H1 (cell line): ENCODE measurements around the gene FOXE1. TPM values are rescaled to one million over a fixed set of nuclear protein-coding genes. Genes with fewer than 3 reads are reported as not detected.

ENCODE experiments used
- CTCF ChIA-PET: fragments of 300-600 bp; sonication (Branson Sonifier 250); formaldehyde crosslinking; loops from one replicate; lab custom pipeline; 2021; ENCODE audit not compliant: partially characterized antibody; lab: Charles Lee
- POLR2A ChIA-PET: fragments of 300-600 bp; sonication (Branson Sonifier 250); formaldehyde crosslinking; loops from one replicate; lab custom pipeline; 2021; ENCODE audit warnings: inconsistent platforms; ENCODE audit not compliant: partially characterized antibody; lab: Charles Lee
- DNase-seq, 2 experiments: peaks; one replicate each; pipeline versions ENCODE4 v3.0.0 to v3.0.0-alpha.2; 2010 to 2022; ENCODE audit warnings: low spot score in 2 of 2, low read depth in 1 of 2, mixed read lengths in 1 of 2
- FAIRE-seq: peaks from 2 replicates; lab custom pipeline; 2011; peaks lifted over from hg19 to GRCh38; lab: Jason Lieb, UNC
- H2AFZ ChIP-seq: 2 replicates; pipeline ENCODE4 v1.8.1; 2012; ENCODE audit warnings: low read length, inconsistent platforms
- H2AK5ac ChIP-seq: 2 replicates; pipeline ENCODE4 v1.6.1; 2013; ENCODE audit warnings: low read depth, low read length
- H2BK120ac ChIP-seq: replicated peaks from 2 replicates; pipeline ENCODE3; 2013; ENCODE audit warnings: low read depth, low read length, inconsistent platforms
- H2BK12ac ChIP-seq: 2 replicates; pipeline ENCODE4 v1.6.1; 2013; ENCODE audit warnings: low read depth, low read length
- H2BK15ac ChIP-seq: 2 replicates; pipeline ENCODE4 v1.6.1; 2013; ENCODE audit warnings: low read length
- H2BK20ac ChIP-seq: 2 replicates; pipeline ENCODE4 v1.6.1; 2013; ENCODE audit warnings: low read length
- H2BK5ac ChIP-seq: 2 replicates; pipeline ENCODE4 v1.6.1; 2013; ENCODE audit warnings: low read depth, low read length
- H3K14ac ChIP-seq: 2 replicates; pipeline ENCODE4 v1.6.1; 2013; ENCODE audit warnings: inconsistent platforms; ENCODE audit not compliant: insufficient read length
- H3K18ac ChIP-seq: 2 replicates; pipeline ENCODE4 v1.6.1; 2013; ENCODE audit warnings: low read length; ENCODE audit errors: extremely low read depth
- H3K23ac ChIP-seq: 2 replicates; pipeline ENCODE4 v1.6.1; 2013; ENCODE audit warnings: inconsistent platforms; ENCODE audit not compliant: insufficient read length
- H3K23me2 ChIP-seq: 2 replicates; pipeline ENCODE4 v1.6.1; 2013; ENCODE audit warnings: low read depth, low read length
- H3K27ac ChIP-seq: 2 replicates; pipeline ENCODE4 v1.6.1; 2011; ENCODE audit warnings: low read depth, low read length, inconsistent platforms
- H3K27me3 ChIP-seq, 4 experiments: replicated peaks in 1 of 4; 1 replicate in 1 of 4; 2 replicates in 3 of 4; pipeline versions ENCODE4 v1.6.1 to v1.8.1; 2011 to 2013; ENCODE audit warnings: low read length in 3 of 4, mild to moderate bottlenecking in 3 of 4, inconsistent platforms in 2 of 4, mixed read lengths in 2 of 4, moderate library complexity in 1 of 4; ENCODE audit not compliant: control insufficient read depth in 3 of 4, insufficient read depth in 3 of 4; ENCODE audit errors: extremely low read depth in 1 of 4
- H3K36me3 ChIP-seq, 4 experiments: 2 replicates each; pipeline versions ENCODE4 v1.6.1 to v1.8.1; 2011 to 2013; ENCODE audit warnings: mild to moderate bottlenecking in 4 of 4, low read length in 3 of 4, moderate library complexity in 2 of 4, control low read depth in 1 of 4, inconsistent platforms in 1 of 4; ENCODE audit not compliant: insufficient read depth in 4 of 4, control insufficient read depth in 2 of 4
- H3K4ac ChIP-seq: replicated peaks from 2 replicates; pipeline ENCODE3; 2013; ENCODE audit warnings: low read length, low read depth, mixed read lengths, inconsistent platforms; ENCODE audit not compliant: insufficient read length
- H3K4me1 ChIP-seq, 4 experiments: replicated peaks in 1 of 4; 1 replicate in 1 of 4; 2 replicates in 3 of 4; pipeline versions ENCODE4 v1.6.1 to v1.8.1; 2011 to 2013; ENCODE audit warnings: low read length in 3 of 4, inconsistent platforms in 2 of 4, mixed read lengths in 1 of 4; ENCODE audit not compliant: insufficient read depth in 4 of 4, control insufficient read depth in 3 of 4
- H3K4me2 ChIP-seq, 2 experiments: 2 replicates each; pipeline versions ENCODE4 v1.6.1 to v1.8.1; 2011 to 2013; ENCODE audit warnings: low read depth in 2 of 2, low read length in 2 of 2, control low read depth in 1 of 2, inconsistent platforms in 1 of 2, mild to moderate bottlenecking in 1 of 2; ENCODE audit not compliant: insufficient read depth in 1 of 2
- H3K4me3 ChIP-seq, 4 experiments: fragments of 200-600, 300-600 bp in 1 of 4; sonication (generic), shearing (Covaris generic), sonication (Bioruptor Twin) in 1 of 4; 2 replicates each; pipeline versions ENCODE4 v1.5.1 to v1.8.1; 2011 to 2016; ENCODE audit warnings: low read length in 4 of 4, low read depth in 3 of 4, control low read depth in 2 of 4, inconsistent platforms in 2 of 4, mild to moderate bottlenecking in 2 of 4, mixed read lengths in 1 of 4, moderate library complexity in 1 of 4; ENCODE audit not compliant: insufficient read depth in 2 of 4; ENCODE audit errors: extremely low read depth in 1 of 4
- H3K56ac ChIP-seq: replicated peaks from 2 replicates; pipeline ENCODE3; 2013; ENCODE audit warnings: low read depth, mild to moderate bottlenecking, mixed read lengths, low read length, inconsistent platforms; ENCODE audit not compliant: insufficient read length
- H3K79me1 ChIP-seq: 2 replicates; pipeline ENCODE4 v1.6.1; 2013; ENCODE audit warnings: low read depth, low read length, control low read depth
- H3K79me2 ChIP-seq, 2 experiments: 2 replicates each; pipeline versions ENCODE4 v1.6.1 to v1.8.1; 2012 to 2013; ENCODE audit warnings: low read length in 2 of 2, mild to moderate bottlenecking in 2 of 2, inconsistent platforms in 1 of 2; ENCODE audit not compliant: insufficient read depth in 2 of 2, control insufficient read depth in 1 of 2
- H3K9ac ChIP-seq, 4 experiments: replicated peaks in 1 of 4; 1 replicate in 1 of 4; 2 replicates in 3 of 4; pipeline versions ENCODE4 v1.6.1 to v1.8.1; 2011 to 2013; ENCODE audit warnings: low read depth in 3 of 4, low read length in 3 of 4, control low read depth in 2 of 4, mild to moderate bottlenecking in 2 of 4, moderate library complexity in 2 of 4, inconsistent platforms in 1 of 4; ENCODE audit errors: extremely low read depth in 1 of 4
- H3K9me3 ChIP-seq, 2 experiments: 2 replicates each; pipeline versions ENCODE4 v1.6.1 to v1.8.1; 2012 to 2013; ENCODE audit warnings: mild to moderate bottlenecking in 2 of 2, moderate library complexity in 2 of 2, control low read depth in 1 of 2, inconsistent platforms in 1 of 2, low read depth in 1 of 2, low read length in 1 of 2, mixed read lengths in 1 of 2; ENCODE audit not compliant: insufficient read depth in 2 of 2
- H4K20me1 ChIP-seq, 2 experiments: replicated peaks in 1 of 2; 2 replicates each; pipeline versions ENCODE3 to v1.8.1; 2011 to 2013; ENCODE audit warnings: inconsistent platforms in 2 of 2, low read length in 2 of 2, mild to moderate bottlenecking in 1 of 2; ENCODE audit not compliant: insufficient read depth in 2 of 2, control insufficient read depth in 1 of 2
- H4K5ac ChIP-seq: 2 replicates; pipeline ENCODE4 v1.6.1; 2013; ENCODE audit warnings: low read length, low read depth, mixed read lengths, inconsistent platforms; ENCODE audit not compliant: insufficient read length
- H4K8ac ChIP-seq: 2 replicates; pipeline ENCODE4 v1.8.0; 2013; ENCODE audit warnings: mild to moderate bottlenecking, moderate library complexity, low read length, inconsistent platforms; ENCODE audit not compliant: insufficient read depth; ENCODE audit errors: extremely low read depth
- H4K91ac ChIP-seq: replicated peaks from 2 replicates; pipeline ENCODE3; 2013; ENCODE audit warnings: low read length, mixed read lengths, inconsistent platforms; ENCODE audit not compliant: insufficient read length
- RAD21 ChIP-seq, 2 experiments: IDR thresholded peaks in 1 of 2; conservative IDR thresholded peaks in 1 of 2; 2 replicates each; pipeline ENCODE4 v1.6.1; 2011; ENCODE audit warnings: low read depth in 2 of 2, low read length in 2 of 2, improper control_type of control experiment in 1 of 2, inconsistent platforms in 1 of 2, mild to moderate bottlenecking in 1 of 2, moderate library complexity in 1 of 2
- TCF12 ChIP-seq: IDR thresholded peaks from 2 replicates; pipeline ENCODE4 v1.6.1; 2011; ENCODE audit warnings: low read depth, mild to moderate bottlenecking, low read length
- YY1 ChIP-seq: IDR thresholded peaks from 2 replicates; pipeline ENCODE4 v1.6.1; 2011; ENCODE audit warnings: low read depth, mild to moderate bottlenecking, low read length
- WGBS, 2 experiments: shearing (Covaris generic) in 1 of 2; methylation state at CpG; one replicate each; pipeline versions ENCODE4 v1.1.6 to v1.1.7; 2013 to 2015; ENCODE audit warnings: low lambda C conversion rate in 2 of 2, mixed read lengths in 2 of 2, inconsistent platforms in 1 of 2, low coverage in 1 of 2, missing lambda C conversion rate in 1 of 2; ENCODE audit not compliant: insufficient replicate concordance in 2 of 2, insufficient coverage in 1 of 2, insufficient read length in 1 of 2; ENCODE audit errors: extremely low coverage in 1 of 2, missing lambda C conversion rate in 1 of 2; 5-methylcytosine and 5-hydroxymethylcytosine counted together
- polyA plus RNA-seq, 7 experiments: library from polyadenylated mRNA; depleted of rRNA in 3 of 7; stranded (reverse) in 5 of 7; unstranded in 2 of 7; fragments of >200 nt in 5 of 7; fragments of 200-250 nt in 2 of 7; gene quantifications; 1 replicate in 5 of 7; 2 replicates in 1 of 7; 4 replicates in 1 of 7; pipeline versions ENCODE4 v1.2.1 to v1.2.3, GENCODE V29; 2011 to 2013; ENCODE audit warnings: missing spikeins in 2 of 7, mixed read lengths in 2 of 7
- total RNA-seq: library from RNA; stranded (reverse); fragmentation: NEBNext Ultra II Directional; extraction: Animal tissue kit (Norgen Biotek cat#: 25700); gene quantifications from 2 replicates; pipeline ENCODE4 v1.2.1, GENCODE V29; 2021
- TF ChIP-seq, protein P1 (sequence below), 3 experiments: IDR thresholded peaks; 1 replicate in 2 of 3; 2 replicates in 1 of 3; pipeline versions ENCODE4 v1.5.1 to v1.6.1; 2011; ENCODE audit warnings: low read length in 3 of 3, mild to moderate bottlenecking in 3 of 3, inconsistent platforms in 2 of 3, low read depth in 1 of 3, moderate library complexity in 1 of 3; ENCODE audit not compliant: insufficient read depth in 1 of 3; ENCODE audit errors: control extremely low read depth in 1 of 3

FOXE1 gene
- total and polyA plus RNA-seq, 2 of the 8 experiments (the other 6 are each of a cell fraction or from before 2014, with no cell fraction given): 0.03 TPM; not detected in 1

- POLR2A ChIA-PET: interaction anchor here (1.1 to 1.9 kb wide), 3 partner anchors 9 to 226 kb away, joined by 3 to 5 read pairs (median 4); partner anchors contain the start of gene TRMO
- Histone ChIP-seq H3K4me3 (no peak overlapping the region), H3K18ac (no peak overlapping the region), H4K91ac (no peak overlapping the region), H2BK20ac (no peak overlapping the region), H3K23ac (no peak overlapping the region), H3K14ac (no peak overlapping the region), H3K79me2 (no peaks in the 10 kb centered on the region), H2BK15ac (no peak overlapping the region; the same call in 1 of the 2 replicates)
- FAIRE-seq: no peak
- TF ChIP-seq TCF12 (no peak), RAD21 (IDR thresholded peaks at IDR 0.05 in 1 of 2, conservative IDR thresholded peaks at IDR 0.05 in 1 of 2; ENCODE audit: low read depth in 2 of 2, low read length in 2 of 2) (peak; percentile 67 to 75), YY1 (peak; percentile 56; the same call in 1 of the 2 replicates)
- TF ChIP-seq, protein P1, sequence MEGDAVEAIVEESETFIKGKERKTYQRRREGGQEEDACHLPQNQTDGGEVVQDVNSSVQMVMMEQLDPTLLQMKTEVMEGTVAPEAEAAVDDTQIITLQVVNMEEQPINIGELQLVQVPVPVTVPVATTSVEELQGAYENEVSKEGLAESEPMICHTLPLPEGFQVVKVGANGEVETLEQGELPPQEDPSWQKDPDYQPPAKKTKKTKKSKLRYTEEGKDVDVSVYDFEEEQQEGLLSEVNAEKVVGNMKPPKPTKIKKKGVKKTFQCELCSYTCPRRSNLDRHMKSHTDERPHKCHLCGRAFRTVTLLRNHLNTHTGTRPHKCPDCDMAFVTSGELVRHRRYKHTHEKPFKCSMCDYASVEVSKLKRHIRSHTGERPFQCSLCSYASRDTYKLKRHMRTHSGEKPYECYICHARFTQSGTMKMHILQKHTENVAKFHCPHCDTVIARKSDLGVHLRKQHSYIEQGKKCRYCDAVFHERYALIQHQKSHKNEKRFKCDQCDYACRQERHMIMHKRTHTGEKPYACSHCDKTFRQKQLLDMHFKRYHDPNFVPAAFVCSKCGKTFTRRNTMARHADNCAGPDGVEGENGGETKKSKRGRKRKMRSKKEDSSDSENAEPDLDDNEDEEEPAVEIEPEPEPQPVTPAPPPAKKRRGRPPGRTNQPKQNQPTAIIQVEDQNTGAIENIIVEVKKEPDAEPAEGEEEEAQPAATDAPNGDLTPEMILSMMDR (IDR thresholded peaks at IDR 0.05; ENCODE audit: control extremely low read depth in 1 of 3, insufficient read depth in 1 of 3, low read depth in 1 of 3, low read length in 3 of 3): peak in 2 of 3 experiments; percentile 64 to 79; a peak in 3 of 4 replicates
- TF ChIP-seq, all 59 proteins: peak for 3
- H4K20me1 ChIP-seq: peaks cover 0 to 3% of the 10 kb centered on the region in 2 experiments
- no peaks in the 10 kb centered on the region for H3K79me1 ChIP-seq
- no peak for DNase-seq
- H3K27me3 ChIP-seq: no peaks in the 10 kb centered on the region
- H4K5ac ChIP-seq: no peak overlapping the region
- no peak overlapping the region for H3K4me2 ChIP-seq
- no peak overlapping the region for H3K9ac ChIP-seq
- H2BK120ac ChIP-seq: no peak overlapping the region
- no peaks in the 10 kb centered on the region for H3K36me3 ChIP-seq
- H3K23me2 ChIP-seq: no peaks in the 10 kb centered on the region
- H2AK5ac ChIP-seq: no peak overlapping the region
- WGBS, 2 experiments: 69% methylated on average over 5 of the region's 5 CpGs; no CpG with 5 or more reads in 1 of the 2 experiments
- no peak overlapping the region for H3K56ac ChIP-seq
- no peak overlapping the region for H2BK5ac ChIP-seq
- H3K9me3 ChIP-seq: no peaks in the 10 kb centered on the region
- H3K4ac ChIP-seq: no peak overlapping the region
- no peak overlapping the region for H4K8ac ChIP-seq
- H2AFZ ChIP-seq: no peak overlapping the region
- H3K27ac ChIP-seq: no peak overlapping the region
- H2BK12ac ChIP-seq: no peak overlapping the region; the same call in 1 of the 2 replicates
- H3K4me1 ChIP-seq: no peaks in the 10 kb centered on the region
- CTCF ChIA-PET: interaction anchor here (0.6 to 6.6 kb wide), 38 partner anchors 10 to 267 kb away, joined by 3 to 110 read pairs (median 4); partner anchors contain the start of genes NCBP1 and TSTD2
These were observed 47.9 kb downstream of the FOXE1 start for GRCh38 chr9:97900738-97901565.
